HepG2 (cell line): ENCODE results near the gene GATAD2B. TPM values are rescaled to one million over a fixed set of nuclear protein-coding genes. Genes with fewer than 3 reads are reported as not detected.

Experiments used
- ELF1 ChIP-seq: sonication (generic); formaldehyde crosslinking; IDR thresholded peaks from 2 replicates; pipeline ENCODE4 v1.4.0; 2020; ENCODE audit warnings: missing genetic modification reagents
- GTF3A ChIP-seq: sonication (generic); formaldehyde crosslinking; conservative IDR thresholded peaks from 2 replicates; pipeline ENCODE4 v1.4.0; 2020; ENCODE audit warnings: mild to moderate bottlenecking, missing genetic modification reagents
- HNF1A ChIP-seq, 2 experiments: sonication (generic) in 1 of 2; formaldehyde crosslinking in 1 of 2; IDR thresholded peaks; 2 replicates each; pipeline versions ENCODE4 v1.4.0 to v1.6.1; 2016 to 2020; ENCODE audit warnings: borderline replicate concordance in 1 of 2, low read depth in 1 of 2, mild to moderate bottlenecking in 1 of 2, missing genetic modification reagents in 1 of 2
- MTA3 ChIP-seq: sonication (generic); formaldehyde crosslinking; IDR thresholded peaks from 2 replicates; pipeline ENCODE4 v1.4.0; 2020; ENCODE audit warnings: missing genetic modification reagents
- PAXIP1 ChIP-seq: sonication (generic); formaldehyde crosslinking; conservative IDR thresholded peaks from 2 replicates; pipeline ENCODE4 v1.4.0; 2020; ENCODE audit warnings: mild to moderate bottlenecking, missing genetic modification reagents, moderate library complexity
- SALL1 ChIP-seq: sonication (generic); formaldehyde crosslinking; IDR thresholded peaks from 2 replicates; pipeline ENCODE4 v1.8.0; 2022; ENCODE audit warnings: mild to moderate bottlenecking, missing genetic modification reagents
- SPEN ChIP-seq: sonication (generic); formaldehyde crosslinking; IDR thresholded peaks from 2 replicates; pipeline ENCODE4 v1.5.1; 2020; ENCODE audit warnings: low read depth, mild to moderate bottlenecking, missing genetic modification reagents
- TMF1 ChIP-seq: sonication (generic); formaldehyde crosslinking; IDR thresholded peaks from 2 replicates; pipeline ENCODE4 v1.8.1; 2022; ENCODE audit warnings: low read depth, missing genetic modification reagents
- ZFYVE20 ChIP-seq: sonication (generic); formaldehyde crosslinking; IDR thresholded peaks from 2 replicates; pipeline ENCODE4 v1.8.0; 2023; ENCODE audit warnings: low read depth, mild to moderate bottlenecking, moderate library complexity, missing genetic modification reagents, borderline replicate concordance
- ZNF12 ChIP-seq: sonication (generic); formaldehyde crosslinking; IDR thresholded peaks from 2 replicates; pipeline ENCODE4 v1.5.0; 2020; ENCODE audit warnings: missing genetic modification reagents
- ZNF256 ChIP-seq: sonication (generic); formaldehyde crosslinking; conservative IDR thresholded peaks from 2 replicates; pipeline ENCODE4 v1.4.0; 2020; ENCODE audit warnings: missing genetic modification reagents
- ZNF276 ChIP-seq: sonication (generic); formaldehyde crosslinking; IDR thresholded peaks from 2 replicates; pipeline ENCODE4 v1.4.0; 2020; ENCODE audit warnings: mild to moderate bottlenecking, low read depth, missing genetic modification reagents
- ZNF362 ChIP-seq: sonication (generic); formaldehyde crosslinking; IDR thresholded peaks from 2 replicates; pipeline ENCODE4 v1.4.0; 2020; ENCODE audit warnings: missing genetic modification reagents, mild to moderate bottlenecking, borderline replicate concordance
- ZNF740 ChIP-seq: sonication (generic); formaldehyde crosslinking; IDR thresholded peaks from 2 replicates; pipeline ENCODE4 v1.4.0; 2020; ENCODE audit warnings: missing genetic modification reagents
- ZNF749 ChIP-seq: sonication (generic); formaldehyde crosslinking; IDR thresholded peaks from 2 replicates; pipeline ENCODE4 v1.8.0; 2022; ENCODE audit warnings: mild to moderate bottlenecking, missing genetic modification reagents, moderate library complexity, borderline replicate concordance
- ZNF790 ChIP-seq: sonication (generic); formaldehyde crosslinking; IDR thresholded peaks from 2 replicates; pipeline ENCODE4 v1.8.0; 2022; ENCODE audit warnings: missing genetic modification reagents, mild to moderate bottlenecking, borderline replicate concordance
- ZNF879 ChIP-seq: sonication (generic); formaldehyde crosslinking; IDR thresholded peaks from 2 replicates; pipeline ENCODE4 v1.8.1; 2023; ENCODE audit warnings: missing genetic modification reagents
- polyA plus RNA-seq, 8 experiments: library from polyadenylated mRNA; depleted of rRNA in 3 of 8; stranded (reverse) in 7 of 8; unstranded in 1 of 8; fragments of >200 nt; fragmentation: Illumina TruSeq in 4 of 8; extraction: Trizol in 4 of 8; gene quantifications; 2 replicates each; pipeline versions ENCODE4 v1.2.1 to v1.2.3, GENCODE V29; 2011 to 2016; ENCODE audit warnings: low read depth in 4 of 8, missing spikeins in 1 of 8, mixed read lengths in 1 of 8; ENCODE audit not compliant: insufficient read depth in 1 of 8
- total RNA-seq, 5 experiments: library from RNA; depleted of rRNA; stranded (reverse); fragments of >200 nt; fragmentation: Illumina TruSeq; extraction: Trizol; gene quantifications; 2 replicates each; pipeline ENCODE4 v1.2.3, GENCODE V29; 2016; ENCODE audit warnings: low read depth in 1 of 5

The GATAD2B gene
- total and polyA plus RNA-seq, 2 of the 13 experiments (the other 11 are each of a cell fraction or from before 2014, with no cell fraction given): 3.2 to 5.2 TPM

GRCh38 chr1:153775458-153776327, 147.1 kb downstream of the GATAD2B start (continued):
- TF ChIP-seq HNF1A (IDR thresholded peaks at IDR 0.05; ENCODE audit: low read depth) (no peak), HNF1A (CRISPR knock-in tag; IDR thresholded peaks at IDR 0.05; ENCODE audit: borderline replicate concordance) (no peak), PAXIP1 (CRISPR knock-in tag) (no peak), ZNF276 (peak; percentile 77; the same call in 1 of the 2 replicates), SALL1 (peak; percentile 49), ZNF12 (no peak), ZNF879 (CRISPR knock-in tag) (no peak), MTA3 (CRISPR knock-in tag) (no peak), ZNF256 (CRISPR knock-in tag) (no peak), ELF1 (no peak), ZNF749 (CRISPR knock-in tag) (no peak), ZNF362 (CRISPR knock-in tag) (no peak), TMF1 (CRISPR knock-in tag) (no peak; the same call in 1 of the 2 replicates), SPEN (CRISPR knock-in tag) (no peak; the same call in 1 of the 2 replicates), GTF3A (CRISPR knock-in tag) (no peak), ZFYVE20 (CRISPR knock-in tag) (no peak), ZNF740 (CRISPR knock-in tag) (no peak), ZNF790 (CRISPR knock-in tag) (no peak)
